OCI-LY3 (cell line): ENCODE results near the gene UGT1A10.

Source experiments
- H2AFZ ChIP-seq: fragments of 200-600, 300-600 bp; shearing (Covaris generic); 2 replicates; pipeline ENCODE4 v1.6.0; 2014; ENCODE audit warnings: antibody characterized with exemption, low read depth, low read length
- H3K27ac ChIP-seq: fragments of 200-600, 300-600 bp; sonication (generic); 2 replicates; pipeline ENCODE4 v1.5.1; 2014; ENCODE audit warnings: mild to moderate bottlenecking, low read length, moderate library complexity, mixed read lengths
- H3K27me3 ChIP-seq: fragments of 200-600, 300-600 bp; sonication (generic); 2 replicates; pipeline ENCODE4 v1.6.1; 2014; ENCODE audit warnings: low read depth, low read length, mixed read lengths
- H3K36me3 ChIP-seq: fragments of 200-600, 300-600 bp; sonication (generic); replicated peaks from 2 replicates; pipeline ENCODE3; 2014; ENCODE audit warnings: low read depth, low read length, mixed read lengths
- H3K4me1 ChIP-seq: fragments of 300-600, 200-600 bp; sonication (generic); 2 replicates; pipeline ENCODE4 v1.6.1; 2014; ENCODE audit warnings: low read length, mixed read lengths
- H3K4me2 ChIP-seq: fragments of 200-600, 300-600 bp; sonication (generic); 2 replicates; pipeline ENCODE4 v1.6.1; 2014; ENCODE audit warnings: low read length, mixed read lengths
- H3K4me3 ChIP-seq: fragments of 300-600, 200-600 bp; sonication (generic); 2 replicates; pipeline ENCODE4 v1.5.1; 2014; ENCODE audit warnings: antibody characterized with exemption, mild to moderate bottlenecking, low read length, moderate library complexity
- H3K79me2 ChIP-seq: fragments of 300-600, 200-600 bp; shearing (Covaris generic); 2 replicates; pipeline ENCODE4 v1.6.1; 2014; ENCODE audit warnings: mild to moderate bottlenecking, low read length, mixed read lengths
- H3K9ac ChIP-seq: fragments of 300-600, 200-600 bp; shearing (Covaris generic); 2 replicates; pipeline ENCODE4 v1.6.0; 2014; ENCODE audit warnings: mild to moderate bottlenecking, low read length, moderate library complexity
- H3K9me3 ChIP-seq: fragments of 200-600, 300-600 bp; shearing (Covaris generic); 2 replicates; pipeline ENCODE4 v1.6.1; 2014; ENCODE audit warnings: low read length, mixed read lengths; ENCODE audit not compliant: insufficient read depth
- H4K20me1 ChIP-seq: fragments of 200-600, 300-600 bp; sonication (generic); 2 replicates; pipeline ENCODE4 v1.6.1; 2016; ENCODE audit warnings: low read length, mixed read lengths; ENCODE audit not compliant: insufficient read depth
- EZH2phosphoT487 ChIP-seq: fragments of 200-600 bp; shearing (Covaris generic); IDR thresholded peaks from 2 replicates; pipeline ENCODE4 v1.6.1; 2018; ENCODE audit warnings: antibody characterized with exemption, mixed run types, low read depth
- TF ChIP-seq, protein P1 (sequence below): fragments of 200-600, 300-600 bp; sonication (generic); IDR thresholded peaks from 2 replicates; pipeline ENCODE4 v1.5.1; 2014; ENCODE audit warnings: antibody characterized with exemption, low read length, low read depth

The UGT1A10 gene

DNA sequence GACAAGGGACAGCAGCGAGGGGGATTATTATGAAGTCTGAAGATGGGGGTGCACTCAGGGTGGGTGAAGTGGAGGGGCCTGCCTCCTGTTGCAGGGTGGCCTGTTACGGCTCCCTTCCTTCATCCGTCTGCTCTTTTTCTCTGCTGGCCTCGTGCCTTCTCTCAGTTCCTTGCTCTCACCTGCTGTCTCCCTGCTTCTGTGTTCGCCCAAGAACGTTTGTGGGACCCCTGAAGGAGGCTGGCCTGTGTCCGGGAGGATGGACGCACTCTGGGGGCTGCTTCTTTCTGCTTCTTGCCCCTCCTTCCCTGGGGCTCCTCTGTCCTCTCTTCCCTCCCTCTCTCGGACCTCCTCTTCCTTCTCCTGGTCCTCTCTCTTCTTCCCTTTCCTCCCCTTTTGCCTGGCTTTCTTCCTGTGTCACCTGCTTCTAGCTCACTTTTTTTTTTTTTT, 155.7 kb downstream of the UGT1A10 start:
- no peaks in the 10 kb centered on the region for H3K9me3 ChIP-seq
- H4K20me1 ChIP-seq, result no peaks in the 10 kb centered on the region
- no peak overlapping the region for H2AFZ ChIP-seq
- H3K79me2 ChIP-seq, result no peaks in the 10 kb centered on the region
- no peak for TF ChIP-seq EZH2phosphoT487
- TF ChIP-seq, protein P1, sequence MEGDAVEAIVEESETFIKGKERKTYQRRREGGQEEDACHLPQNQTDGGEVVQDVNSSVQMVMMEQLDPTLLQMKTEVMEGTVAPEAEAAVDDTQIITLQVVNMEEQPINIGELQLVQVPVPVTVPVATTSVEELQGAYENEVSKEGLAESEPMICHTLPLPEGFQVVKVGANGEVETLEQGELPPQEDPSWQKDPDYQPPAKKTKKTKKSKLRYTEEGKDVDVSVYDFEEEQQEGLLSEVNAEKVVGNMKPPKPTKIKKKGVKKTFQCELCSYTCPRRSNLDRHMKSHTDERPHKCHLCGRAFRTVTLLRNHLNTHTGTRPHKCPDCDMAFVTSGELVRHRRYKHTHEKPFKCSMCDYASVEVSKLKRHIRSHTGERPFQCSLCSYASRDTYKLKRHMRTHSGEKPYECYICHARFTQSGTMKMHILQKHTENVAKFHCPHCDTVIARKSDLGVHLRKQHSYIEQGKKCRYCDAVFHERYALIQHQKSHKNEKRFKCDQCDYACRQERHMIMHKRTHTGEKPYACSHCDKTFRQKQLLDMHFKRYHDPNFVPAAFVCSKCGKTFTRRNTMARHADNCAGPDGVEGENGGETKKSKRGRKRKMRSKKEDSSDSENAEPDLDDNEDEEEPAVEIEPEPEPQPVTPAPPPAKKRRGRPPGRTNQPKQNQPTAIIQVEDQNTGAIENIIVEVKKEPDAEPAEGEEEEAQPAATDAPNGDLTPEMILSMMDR, result no peak
- no peak overlapping the region for H3K4me3 ChIP-seq
- no peak overlapping the region for H3K9ac ChIP-seq
- no peak overlapping the region for H3K27ac ChIP-seq
- no peaks in the 10 kb centered on the region for H3K36me3 ChIP-seq
- H3K4me2 ChIP-seq, result no peak overlapping the region
- no peaks in the 10 kb centered on the region for H3K27me3 ChIP-seq
- H3K4me1 ChIP-seq, result no peaks in the 10 kb centered on the region

DNA sequence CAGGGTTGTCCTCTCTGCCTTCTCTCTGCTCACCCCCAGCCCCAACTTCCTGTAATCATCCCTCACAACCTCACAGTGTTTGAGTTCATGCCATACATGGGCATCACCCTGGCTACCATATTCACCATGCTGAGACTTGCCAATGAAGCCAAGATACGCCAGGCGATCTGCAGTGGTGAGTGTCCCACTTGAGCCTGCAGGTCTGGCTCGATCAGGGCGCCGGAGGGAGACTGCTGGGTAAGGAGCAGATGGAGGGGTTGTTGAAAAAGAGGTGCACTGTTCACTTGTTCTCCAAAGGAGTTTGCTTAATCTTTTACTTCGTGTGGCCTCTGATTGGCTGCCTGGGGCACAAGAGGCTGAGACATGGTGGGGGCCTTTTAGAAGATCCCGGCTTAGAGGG, 156.5 kb downstream of the UGT1A10 start:
- no peaks in the 10 kb centered on the region for H3K36me3 ChIP-seq
- H3K9me3 ChIP-seq, result no peaks in the 10 kb centered on the region
- H3K4me3 ChIP-seq, result no peak overlapping the region
- no peaks in the 10 kb centered on the region for H4K20me1 ChIP-seq
- H3K27me3 ChIP-seq, result no peaks in the 10 kb centered on the region
- H3K4me1 ChIP-seq, result no peaks in the 10 kb centered on the region
- no peak overlapping the region for H3K27ac ChIP-seq
- TF ChIP-seq, protein P1, result no peak
- no peak overlapping the region for H2AFZ ChIP-seq
- no peak overlapping the region for H3K4me2 ChIP-seq
- H3K79me2 ChIP-seq, result no peaks in the 10 kb centered on the region
- H3K9ac ChIP-seq, result no peak overlapping the region

DNA sequence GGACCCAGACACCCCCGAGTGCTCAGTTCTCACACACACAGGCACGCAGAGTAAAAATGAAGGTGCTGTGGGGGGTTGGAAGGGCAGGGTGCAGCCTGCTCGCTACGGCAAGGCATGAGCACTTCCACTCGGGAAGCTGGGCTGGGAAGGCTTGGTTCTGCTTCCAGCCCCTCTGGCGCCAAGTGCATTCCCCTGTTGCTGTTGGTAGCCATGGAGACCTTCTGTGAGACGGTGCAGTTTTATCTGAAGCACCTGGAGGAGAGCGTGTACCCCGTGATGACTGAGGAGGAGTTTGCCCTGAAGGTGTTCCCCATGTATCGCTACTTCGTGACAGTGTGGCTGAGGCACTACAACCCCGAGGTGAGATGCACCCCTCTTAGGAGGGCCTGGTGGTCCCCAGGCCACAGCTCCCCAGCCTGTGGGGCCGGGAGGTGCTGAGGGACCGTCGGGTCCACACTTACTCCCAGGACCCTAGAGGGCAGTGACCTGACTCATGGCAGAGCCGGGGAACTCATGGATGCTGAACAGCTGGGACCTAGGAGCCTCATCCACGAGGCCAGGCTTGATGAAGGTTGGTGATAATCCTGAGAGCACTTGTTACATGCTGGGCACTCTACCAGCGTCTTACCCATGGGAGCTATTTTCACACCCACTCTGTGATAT, 157.3 kb downstream of the UGT1A10 start:
- H3K79me2 ChIP-seq, result no peaks in the 10 kb centered on the region
- no peaks in the 10 kb centered on the region for H4K20me1 ChIP-seq
- H2AFZ ChIP-seq, result no peak overlapping the region
- TF ChIP-seq, protein P1, result no peak
- TF ChIP-seq EZH2phosphoT487, result no peak
- no peak overlapping the region for H3K9ac ChIP-seq
- no peaks in the 10 kb centered on the region for H3K36me3 ChIP-seq
- H3K4me3 ChIP-seq, result no peak overlapping the region
- H3K27me3 ChIP-seq, result no peaks in the 10 kb centered on the region
- no peak overlapping the region for H3K27ac ChIP-seq
- no peak overlapping the region for H3K4me2 ChIP-seq
- no peaks in the 10 kb centered on the region for H3K9me3 ChIP-seq
- H3K4me1 ChIP-seq, result no peaks in the 10 kb centered on the region

DNA sequence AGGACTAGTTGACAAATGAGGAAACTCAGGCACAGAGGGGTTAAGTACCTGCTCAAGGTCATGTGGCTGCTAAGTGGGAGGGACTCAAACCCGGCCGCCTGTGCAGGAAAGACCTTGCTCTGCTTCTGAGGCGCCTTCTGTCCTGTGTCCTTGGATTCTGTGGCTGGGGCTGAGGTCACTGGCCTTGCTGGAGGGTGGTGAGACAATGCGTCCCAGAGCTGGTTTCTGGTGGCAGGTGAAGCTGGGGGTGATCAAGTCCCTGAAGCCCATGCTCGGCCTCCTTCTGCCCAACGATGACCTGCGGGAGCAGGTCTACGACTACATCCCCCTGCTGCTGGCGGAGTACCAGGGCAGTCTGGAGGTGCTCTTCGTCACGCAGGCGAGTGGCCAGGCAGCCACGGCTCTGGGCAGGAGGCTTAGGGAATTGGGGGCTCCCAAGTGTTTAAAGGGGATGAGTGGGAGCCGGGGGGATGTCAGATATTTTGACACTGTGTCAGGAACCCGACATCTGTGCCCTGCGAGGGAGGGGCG, 157.9 kb downstream of the UGT1A10 start:
- Histone ChIP-seq H3K9me3 (no peaks in the 10 kb centered on the region), H3K79me2 (no peaks in the 10 kb centered on the region), H3K4me1 (no peaks in the 10 kb centered on the region), H3K27me3 (no peaks in the 10 kb centered on the region), H2AFZ (no peak overlapping the region), H4K20me1 (no peaks in the 10 kb centered on the region), H3K36me3 (no peaks in the 10 kb centered on the region), H3K4me3 (no peak overlapping the region), H3K9ac (no peak overlapping the region), H3K4me2 (no peak overlapping the region), H3K27ac (no peak overlapping the region)
- TF ChIP-seq EZH2phosphoT487, result no peak
- TF ChIP-seq, protein P1, result no peak
